ENCODE data around the gene SETBP1. TPM values are rescaled to one million over a fixed set of nuclear protein-coding genes. Genes with fewer than 3 reads are reported as not detected.

Gene SETBP1
- total and polyA plus RNA-seq, 2 of the 4 experiments (the other 2 are of a cell fraction) = 0.19 to 0.36 TPM

DNA sequence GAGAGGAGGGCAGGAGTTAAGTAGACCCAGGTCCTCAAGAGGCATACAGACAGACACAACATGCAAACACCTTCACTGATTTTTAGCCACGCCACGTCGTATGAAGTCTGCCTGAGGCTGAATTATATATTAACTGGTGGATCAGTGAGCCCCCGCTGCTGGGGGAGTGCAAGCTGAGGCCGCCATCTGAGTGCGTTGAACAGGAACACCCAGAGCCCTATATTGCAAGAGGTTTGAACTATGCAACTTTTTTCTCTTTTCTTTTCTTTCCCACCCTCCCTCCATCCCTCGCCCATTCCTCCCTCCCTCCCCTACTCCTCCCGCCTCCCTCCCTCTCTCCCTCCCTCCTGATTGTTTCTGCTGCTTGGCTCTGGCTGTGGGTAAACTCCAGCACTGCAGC, 30.2 kb downstream of the SETBP1 start:
- Histone ChIP-seq H3K56ac (ENCODE audit: extremely low read depth, insufficient read depth, low read length) (no peak overlapping the region), H3K36me3 (ENCODE audit: control insufficient read depth, insufficient read depth, low read length) (no peaks in the 10 kb centered on the region), H2AK5ac (ENCODE audit: low read depth, low read length) (no peak overlapping the region), H3K4ac (ENCODE audit: low read depth, low read length) (no peak overlapping the region), H3K9ac (ENCODE audit: low read depth, low read length) (no peak overlapping the region), H3K4me1 (ENCODE audit: control insufficient read depth, insufficient read depth, low read length) (peaks cover 3% of the 10 kb centered on the region; the same call in 1 of the 2 replicates), H4K8ac (ENCODE audit: low read depth in 2 of 2, low read length in 2 of 2) (no peak overlapping the region), H3K9me1 (ENCODE audit: insufficient read depth, low read length) (no peaks in the 10 kb centered on the region; the same call in 1 of the 2 replicates), H2BK15ac (ENCODE audit: low read depth, low read length) (no peak overlapping the region), H4K5ac (ENCODE audit: low read depth, low read length) (no peak overlapping the region), H2BK20ac (ENCODE audit: low read depth, low read length) (no peak overlapping the region), H4K91ac (ENCODE audit: insufficient read depth, low read depth, low read length) (no peak overlapping the region), H3K18ac (ENCODE audit: low read depth, low read length) (no peak overlapping the region), H3K4me2 (ENCODE audit: low read depth, low read length) (no peak overlapping the region), H3K4me3 (ENCODE audit: insufficient read depth, low read depth, low read length) (no peak overlapping the region), H3K27ac (ENCODE audit: insufficient read depth, low read length) (no peak overlapping the region), H2AK9ac (replicated peaks; ENCODE audit: low read depth, low read length, poor library complexity) (no peak overlapping the region), H2BK120ac (ENCODE audit: low read depth, low read length) (no peak overlapping the region), H3K79me1 (ENCODE audit: low read depth in 1 of 2, low read length in 2 of 2) (no peaks in the 10 kb centered on the region), H2BK5ac (ENCODE audit: low read depth, low read length, poor library complexity, severe bottlenecking) (no peak overlapping the region), H2AFZ (replicated peaks; ENCODE audit: low read length, poor library complexity) (no peak overlapping the region), H3K9me3 (ENCODE audit: control insufficient read depth, insufficient read depth, low read length) (no peaks in the 10 kb centered on the region), H3K27me3 (ENCODE audit: control insufficient read depth, insufficient read depth, low read length) (no peaks in the 10 kb centered on the region), H3K23ac (ENCODE audit: low read depth, low read length) (no peak overlapping the region), H3K14ac (replicated peaks; ENCODE audit: low read depth, low read length) (no peak overlapping the region), H4K20me1 (ENCODE audit: insufficient read depth, low read length) (no peaks in the 10 kb centered on the region)
- no peak for DNase-seq
- in situ Hi-C loops (cut with MboI; ENCODE audit: low sequenced_read_pairs) = no loop called here
- WGBS, 2 experiments (ENCODE audit: extremely low coverage in 2 of 2, insufficient read length in 1 of 2) = 80 to 100% methylated on average over 1 to 2 of the region's 8 CpGs
- BruUV-seq (replicated peaks) = no TSS peak
- dilution Hi-C loops (cut with HindIII; ENCODE audit: low sequenced_read_pairs, unreplicated experiment) = no loop called here
- POLR2A ChIA-PET (ENCODE audit: unreplicated experiment) = no interaction called here
- intact Hi-C loops (cut with micrococcal nuclease) = no loop called here
- TF ChIP-seq ELK1 (IDR thresholded peaks at IDR 0.05; ENCODE audit: borderline replicate concordance, low read depth, low read length) = no peak
- no peak for TF ChIP-seq MXI1 (IDR thresholded peaks at IDR 0.05; ENCODE audit: borderline replicate concordance, low read depth, low read length)
- TF ChIP-seq MAZ (IDR thresholded peaks at IDR 0.05; ENCODE audit: borderline replicate concordance, low read depth, low read length) = no peak
- no peak for TF ChIP-seq FOS (IDR thresholded peaks at IDR 0.05; ENCODE audit: low read depth, low read length)
- TF ChIP-seq POLR2A (IDR thresholded peaks at IDR 0.05; ENCODE audit: low read depth, low read length) = no peak
- no peak for TF ChIP-seq CHD1 (IDR thresholded peaks at IDR 0.05; ENCODE audit: low read depth, low read length)
- TF ChIP-seq MAFK (IDR thresholded peaks at IDR 0.05; ENCODE audit: low read depth, low read length) = no peak
- TF ChIP-seq RAD21 (IDR thresholded peaks at IDR 0.05; ENCODE audit: low read length) = no peak
- no peak for TF ChIP-seq SMC3 (IDR thresholded peaks at IDR 0.05; ENCODE audit: low read depth, low read length)
- TF ChIP-seq CEBPB (IDR thresholded peaks at IDR 0.05; ENCODE audit: low read depth, low read length) = no peak
- TF ChIP-seq RFX5 (IDR thresholded peaks at IDR 0.05; ENCODE audit: low read depth, low read length) = no peak
- TF ChIP-seq, protein P1, sequence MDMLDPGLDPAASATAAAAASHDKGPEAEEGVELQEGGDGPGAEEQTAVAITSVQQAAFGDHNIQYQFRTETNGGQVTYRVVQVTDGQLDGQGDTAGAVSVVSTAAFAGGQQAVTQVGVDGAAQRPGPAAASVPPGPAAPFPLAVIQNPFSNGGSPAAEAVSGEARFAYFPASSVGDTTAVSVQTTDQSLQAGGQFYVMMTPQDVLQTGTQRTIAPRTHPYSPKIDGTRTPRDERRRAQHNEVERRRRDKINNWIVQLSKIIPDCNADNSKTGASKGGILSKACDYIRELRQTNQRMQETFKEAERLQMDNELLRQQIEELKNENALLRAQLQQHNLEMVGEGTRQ (IDR thresholded peaks at IDR 0.05; ENCODE audit: low read depth, low read length) = no peak
- TF ChIP-seq BHLHE40 (IDR thresholded peaks at IDR 0.05; ENCODE audit: low read depth, low read length) = no peak
- no peak for TF ChIP-seq NFE2L2 (IDR thresholded peaks at IDR 0.05; ENCODE audit: low read depth, low read length)
- CTCF ChIA-PET = no interaction called here
- no peak for ATAC-seq (ENCODE audit: low read depth)

All from IMR-90 (cell line).